ENCODE data around the gene XYLT1.
"Not testable (repeated sequence)": the region's sequence is repeated elsewhere in the genome, so short reads cannot be mapped to it uniquely, and the experiment has no call there.

Gene XYLT1, protein sequence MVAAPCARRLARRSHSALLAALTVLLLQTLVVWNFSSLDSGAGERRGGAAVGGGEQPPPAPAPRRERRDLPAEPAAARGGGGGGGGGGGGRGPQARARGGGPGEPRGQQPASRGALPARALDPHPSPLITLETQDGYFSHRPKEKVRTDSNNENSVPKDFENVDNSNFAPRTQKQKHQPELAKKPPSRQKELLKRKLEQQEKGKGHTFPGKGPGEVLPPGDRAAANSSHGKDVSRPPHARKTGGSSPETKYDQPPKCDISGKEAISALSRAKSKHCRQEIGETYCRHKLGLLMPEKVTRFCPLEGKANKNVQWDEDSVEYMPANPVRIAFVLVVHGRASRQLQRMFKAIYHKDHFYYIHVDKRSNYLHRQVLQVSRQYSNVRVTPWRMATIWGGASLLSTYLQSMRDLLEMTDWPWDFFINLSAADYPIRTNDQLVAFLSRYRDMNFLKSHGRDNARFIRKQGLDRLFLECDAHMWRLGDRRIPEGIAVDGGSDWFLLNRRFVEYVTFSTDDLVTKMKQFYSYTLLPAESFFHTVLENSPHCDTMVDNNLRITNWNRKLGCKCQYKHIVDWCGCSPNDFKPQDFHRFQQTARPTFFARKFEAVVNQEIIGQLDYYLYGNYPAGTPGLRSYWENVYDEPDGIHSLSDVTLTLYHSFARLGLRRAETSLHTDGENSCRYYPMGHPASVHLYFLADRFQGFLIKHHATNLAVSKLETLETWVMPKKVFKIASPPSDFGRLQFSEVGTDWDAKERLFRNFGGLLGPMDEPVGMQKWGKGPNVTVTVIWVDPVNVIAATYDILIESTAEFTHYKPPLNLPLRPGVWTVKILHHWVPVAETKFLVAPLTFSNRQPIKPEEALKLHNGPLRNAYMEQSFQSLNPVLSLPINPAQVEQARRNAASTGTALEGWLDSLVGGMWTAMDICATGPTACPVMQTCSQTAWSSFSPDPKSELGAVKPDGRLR

DNA sequence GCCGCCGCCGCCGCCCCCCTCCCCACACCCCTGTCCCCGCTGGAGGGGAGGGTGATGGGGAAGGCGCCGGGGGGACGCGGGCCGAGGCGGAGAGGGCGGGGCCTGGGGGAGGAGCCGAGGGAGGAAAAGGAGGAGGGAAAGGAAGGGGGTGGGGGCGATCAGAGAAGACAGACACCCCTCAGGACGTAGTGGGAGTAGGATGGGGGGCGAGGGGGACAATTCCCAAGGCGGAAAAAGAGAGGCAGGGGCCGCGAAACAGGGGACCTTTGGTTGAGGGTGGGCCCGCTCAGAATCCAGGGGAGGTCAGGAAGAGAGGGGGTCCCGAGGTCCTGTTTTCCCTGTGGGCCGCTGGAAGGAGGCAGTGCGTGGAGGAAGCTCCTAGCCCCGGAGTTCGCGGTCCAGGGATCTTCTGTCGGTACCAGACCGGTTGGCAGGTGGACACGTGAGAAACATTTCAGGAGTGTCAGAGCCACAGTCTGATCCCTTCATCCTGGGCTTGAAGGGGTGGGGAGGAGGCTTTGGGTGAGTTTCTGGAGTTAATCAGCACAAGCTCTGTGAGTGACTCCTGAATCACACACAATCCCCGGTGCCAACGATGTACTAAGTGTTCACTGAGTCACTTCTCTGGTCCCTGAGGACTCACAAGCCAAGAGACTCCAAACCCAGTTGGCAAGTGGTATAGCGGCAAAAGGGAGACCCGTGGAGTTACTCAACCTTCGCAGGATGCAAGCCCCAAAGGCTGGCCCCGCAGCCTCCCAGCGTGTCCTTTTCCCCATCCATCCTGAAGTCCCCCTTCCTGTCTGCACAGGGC lies at the start of gene XYLT1:
XYLT1 (minus strand) TSS at position 53 of the 811 bp plus-strand sequence. CDS start 164 bp downstream, outside the sequence.
- DNase-seq (ENCODE audit: extremely low read depth in 1 of 2, low read depth in 1 of 2) = no peak

DNA sequence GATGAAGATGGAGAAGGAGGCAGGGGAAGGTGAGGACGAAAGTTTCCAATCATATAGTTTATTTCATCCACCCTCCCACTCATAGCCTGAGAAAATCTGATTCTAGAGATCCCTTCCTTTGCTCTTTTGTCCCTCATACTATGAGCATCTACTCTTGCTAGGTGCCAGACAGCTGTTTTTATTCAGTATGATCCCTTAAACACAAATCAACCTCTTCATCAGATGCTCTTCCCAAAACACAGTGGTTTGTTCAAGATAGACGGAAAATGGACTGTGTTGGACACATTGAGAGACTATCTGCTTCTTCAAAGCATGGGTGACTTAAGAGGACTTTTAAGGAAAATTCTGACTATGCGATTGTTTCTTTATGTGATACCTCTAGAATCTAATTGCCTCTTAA lies 49.4 kb upstream of the XYLT1 start:
- no peak for DNase-seq (ENCODE audit: extremely low read depth in 1 of 2, low read depth in 1 of 2)

DNA sequence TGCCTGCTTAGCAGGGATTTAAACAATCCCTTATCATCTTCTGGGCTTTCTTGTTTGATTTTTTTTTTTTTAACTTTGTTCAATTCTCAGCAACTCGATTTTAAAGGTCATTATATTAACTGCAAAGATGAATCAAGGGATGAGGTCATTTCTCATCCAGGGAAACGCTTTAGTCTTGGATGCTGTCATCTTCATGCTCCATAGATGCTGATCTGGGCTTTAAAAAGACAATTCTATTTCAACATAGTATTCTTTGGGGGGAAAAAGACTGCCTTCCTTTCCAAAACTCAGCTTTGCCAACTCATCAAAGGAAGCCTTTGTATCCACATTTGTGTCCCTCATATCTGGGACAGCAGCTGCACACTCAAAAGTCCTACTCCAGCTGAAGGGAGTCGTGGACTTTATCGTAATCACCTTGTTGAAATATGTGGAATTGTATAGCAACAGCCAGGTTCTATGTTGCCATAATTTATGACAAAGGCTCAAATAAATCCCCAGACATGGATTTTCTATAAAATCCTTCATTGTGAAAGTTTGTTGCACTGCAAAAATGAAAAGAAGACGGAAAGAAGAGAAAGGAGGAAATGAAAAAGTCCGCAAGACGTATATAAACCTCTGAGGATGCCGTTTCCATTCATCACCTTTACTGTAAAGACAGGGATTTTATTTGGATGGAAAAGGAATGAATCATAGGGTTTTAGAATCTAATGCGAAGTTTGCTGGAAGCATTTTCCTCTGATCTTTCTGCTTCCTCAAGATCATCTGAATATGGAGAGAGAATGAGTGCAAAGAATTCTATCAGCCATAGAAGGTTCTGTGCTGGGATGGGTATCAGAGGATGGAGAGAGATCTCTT lies 48.6 kb upstream of the XYLT1 start:
- DNase-seq (ENCODE audit: extremely low read depth in 1 of 2, low read depth in 1 of 2) = no peak

DNA sequence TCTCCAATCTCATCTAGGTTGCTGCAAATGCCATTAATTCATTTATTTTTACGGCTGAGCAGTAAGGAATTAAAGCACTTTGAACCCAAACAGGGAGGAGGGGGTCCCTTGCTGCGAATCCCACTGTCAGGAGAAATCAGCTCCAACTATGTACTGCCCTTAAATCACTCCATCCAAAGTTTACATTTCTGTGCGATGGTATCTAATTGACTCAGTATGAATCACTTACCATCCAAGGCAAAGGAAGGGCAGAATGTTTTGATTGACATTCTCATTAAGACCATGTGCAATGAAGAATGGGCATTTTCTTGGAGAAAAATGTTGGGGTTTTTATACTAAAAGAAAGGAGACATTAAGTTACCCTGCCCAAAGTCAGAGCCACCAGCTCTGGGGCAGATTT lies 47.7 kb upstream of the XYLT1 start:
- DNase-seq (ENCODE audit: extremely low read depth in 1 of 2, low read depth in 1 of 2) = no peak

DNA sequence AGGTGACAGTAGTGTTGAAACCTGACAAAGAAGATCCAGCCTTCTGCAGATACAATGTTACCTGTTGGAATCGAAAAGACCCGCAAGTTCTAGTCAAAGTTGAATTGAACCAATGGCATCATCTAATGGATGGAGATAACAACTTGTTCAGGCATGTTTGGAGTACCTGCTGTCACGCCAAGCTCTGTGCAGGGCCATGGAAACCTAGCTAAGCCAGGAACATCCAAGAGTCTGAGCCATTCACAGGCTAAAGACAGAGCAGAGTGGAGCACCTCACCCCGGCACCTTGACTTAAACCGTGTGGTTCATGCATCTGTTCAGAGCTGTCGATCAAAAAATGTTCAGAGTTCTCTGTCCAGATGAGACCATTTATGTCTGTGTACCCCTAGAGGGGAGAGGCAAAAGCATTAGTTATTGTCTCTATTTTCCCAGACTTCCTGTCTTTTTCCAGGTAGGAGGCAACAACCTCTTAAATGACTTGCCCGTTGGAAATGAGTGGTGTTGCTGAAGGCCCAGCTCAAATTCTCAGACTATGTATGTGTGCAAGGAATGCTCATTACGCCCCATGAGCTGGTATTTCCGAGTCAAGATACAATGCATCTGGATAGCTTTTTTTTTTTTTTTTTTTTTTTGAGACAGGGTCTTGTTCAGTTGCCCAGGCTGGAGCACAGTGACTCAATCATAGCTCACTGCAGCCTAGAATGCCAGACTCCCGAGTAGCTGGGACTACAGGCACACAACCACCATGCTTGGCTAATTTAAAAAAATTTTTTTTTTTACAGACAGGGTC lies 44.9 kb upstream of the XYLT1 start:
- no peak for DNase-seq (ENCODE audit: extremely low read depth in 1 of 2, low read depth in 1 of 2)

DNA sequence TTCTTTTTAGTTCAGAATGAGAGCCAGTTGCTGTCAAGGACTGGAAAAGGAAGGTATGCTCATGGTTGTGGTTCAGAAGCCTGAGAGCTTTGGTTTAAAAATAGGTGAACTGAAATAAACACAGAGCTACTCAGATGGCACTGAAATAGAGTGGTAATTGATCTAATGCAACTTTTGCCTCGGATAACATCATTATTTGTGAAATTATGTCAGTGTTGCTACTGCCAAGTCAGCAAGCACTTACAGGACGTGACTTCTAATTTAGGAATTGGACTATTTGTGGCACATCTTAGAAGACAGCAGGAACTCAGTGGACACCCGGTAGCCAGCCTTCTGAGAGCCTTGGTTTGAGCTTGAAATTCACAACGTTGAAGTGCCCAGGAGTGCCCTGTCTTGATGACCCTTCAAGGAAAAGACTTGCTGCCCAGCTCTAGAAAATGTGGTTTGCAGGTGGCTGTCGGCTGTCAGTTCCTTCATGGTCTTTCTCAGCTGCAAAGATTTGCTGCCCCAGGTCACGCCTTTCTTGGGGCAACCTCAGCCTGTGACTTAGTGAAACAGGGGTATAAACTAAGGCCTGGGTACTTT lies 42.0 kb upstream of the XYLT1 start:
- no peak for DNase-seq (ENCODE audit: extremely low read depth in 1 of 2, low read depth in 1 of 2)

DNA sequence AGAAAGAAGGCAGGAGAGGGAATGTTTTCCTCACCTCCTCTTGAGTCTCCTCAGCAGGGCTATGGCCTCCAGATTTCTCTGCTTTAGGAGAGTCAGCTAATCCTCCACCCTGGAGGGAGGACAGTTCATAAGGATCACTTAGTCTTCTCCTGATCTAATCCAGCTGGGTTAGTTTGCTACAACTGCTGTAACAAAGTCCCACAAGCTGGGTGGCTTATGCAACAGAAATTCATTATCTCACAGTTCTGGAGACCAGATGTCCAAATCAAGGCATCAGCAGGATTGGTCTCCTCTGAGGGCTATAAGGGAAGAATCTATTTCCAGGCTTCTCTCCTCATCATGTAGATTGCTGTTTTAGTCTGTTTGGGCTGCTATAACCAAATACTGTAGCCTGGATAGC lies 40.6 kb upstream of the XYLT1 start:
- no peak for DNase-seq (ENCODE audit: extremely low read depth in 1 of 2, low read depth in 1 of 2)

DNA sequence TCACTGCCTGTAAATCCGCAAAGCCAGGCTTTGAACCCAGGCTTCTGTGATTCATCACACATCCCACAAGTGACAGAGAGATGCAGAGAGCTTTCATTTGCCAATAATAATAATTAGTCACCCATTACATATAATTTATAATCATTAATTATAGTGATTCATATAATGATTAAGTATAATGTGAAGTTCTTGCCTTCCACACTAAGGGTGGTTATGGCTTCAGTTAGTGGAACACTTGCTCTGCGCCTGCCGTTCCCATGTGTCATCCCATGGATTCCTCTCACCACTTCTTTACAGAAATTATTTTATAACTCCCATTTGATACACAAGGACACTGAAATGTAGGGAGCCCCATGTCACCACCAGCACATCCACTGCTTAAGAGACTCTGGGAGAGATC lies 39.8 kb upstream of the XYLT1 start:
- DNase-seq (ENCODE audit: extremely low read depth in 1 of 2, low read depth in 1 of 2) = no peak

DNA sequence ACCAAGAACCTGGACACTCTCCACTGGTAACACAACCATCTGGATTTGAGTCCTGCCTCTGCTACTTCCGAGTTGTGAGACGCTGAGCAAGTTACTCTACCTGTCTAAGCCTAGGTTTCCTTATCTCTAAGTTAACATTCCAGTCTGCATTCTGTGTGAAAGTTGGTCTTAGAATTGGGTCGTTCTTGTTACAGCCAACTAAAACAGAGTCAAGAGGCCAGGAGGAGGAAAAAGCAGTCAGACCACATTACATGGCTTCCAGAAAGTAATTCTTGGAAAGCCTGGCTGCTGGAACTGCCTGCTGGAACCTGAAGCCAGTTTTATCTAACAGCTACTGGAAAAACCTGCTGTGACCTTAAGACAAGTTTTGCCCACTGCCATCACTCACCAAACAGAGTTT lies 38.4 kb upstream of the XYLT1 start:
- DNase-seq (ENCODE audit: extremely low read depth in 1 of 2, low read depth in 1 of 2) = no peak

DNA sequence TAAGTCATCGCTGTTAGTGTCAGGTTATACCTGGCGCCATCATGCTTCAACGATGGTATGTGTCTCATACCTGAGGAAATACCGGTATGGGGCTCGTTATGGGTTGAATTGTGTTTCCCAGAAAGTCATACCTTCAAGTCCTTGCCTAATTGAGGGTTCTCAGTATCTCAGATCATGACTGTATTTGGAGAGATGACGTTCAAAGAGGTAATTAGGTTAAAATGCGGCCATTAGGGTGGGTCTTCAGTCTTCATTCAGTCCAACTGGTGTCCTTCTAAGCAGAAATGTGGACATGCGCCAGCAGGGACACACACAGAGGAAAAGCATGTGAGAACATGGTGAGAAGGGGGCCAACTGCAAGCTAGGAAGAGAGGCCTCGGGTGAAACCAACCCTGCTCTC lies 37.5 kb upstream of the XYLT1 start:
- no peak for DNase-seq (ENCODE audit: extremely low read depth in 1 of 2, low read depth in 1 of 2)

DNA sequence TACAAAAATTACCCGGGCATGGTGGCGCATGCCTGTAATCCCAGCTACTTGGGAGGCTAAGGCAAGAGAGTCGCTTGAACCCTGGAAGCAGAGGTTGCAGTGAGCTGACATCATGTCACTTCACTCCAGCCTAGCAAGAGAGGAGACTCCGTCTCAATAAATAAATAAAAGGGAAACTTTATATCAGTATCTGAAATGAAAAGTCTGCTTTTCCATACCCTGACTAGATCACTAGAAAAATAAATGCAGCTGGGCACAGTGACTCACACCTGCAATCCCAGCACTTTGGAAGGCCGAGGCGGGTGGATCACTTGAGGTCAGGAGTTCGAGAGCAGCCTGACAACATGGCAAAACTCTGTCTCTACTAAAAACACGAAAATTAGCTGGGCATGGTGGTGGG lies 36.8 kb upstream of the XYLT1 start:
- DNase-seq (ENCODE audit: extremely low read depth in 1 of 2, low read depth in 1 of 2) = not testable (repeated sequence)

DNA sequence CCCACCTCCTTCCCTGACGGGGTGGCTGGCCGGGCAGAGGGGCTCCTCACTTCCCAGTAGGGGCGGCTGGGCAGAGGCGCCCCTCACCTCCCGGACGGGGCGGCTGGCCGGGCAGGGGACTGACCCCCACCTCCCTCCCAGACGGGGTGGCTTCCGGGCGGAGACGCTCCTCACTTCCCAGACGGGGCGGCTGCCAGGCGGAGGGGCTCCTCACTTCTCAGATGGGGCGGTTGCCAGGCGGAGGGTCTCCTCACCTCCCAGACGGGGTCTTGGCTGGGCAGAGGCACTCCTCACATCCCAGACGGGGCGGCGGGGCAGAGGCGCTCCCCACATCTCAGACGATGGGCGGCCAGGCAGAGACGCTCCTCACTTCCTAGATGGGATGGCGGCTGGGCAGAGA lies 35.1 kb upstream of the XYLT1 start:
- DNase-seq (ENCODE audit: extremely low read depth in 1 of 2, low read depth in 1 of 2) = not testable (repeated sequence)

DNA sequence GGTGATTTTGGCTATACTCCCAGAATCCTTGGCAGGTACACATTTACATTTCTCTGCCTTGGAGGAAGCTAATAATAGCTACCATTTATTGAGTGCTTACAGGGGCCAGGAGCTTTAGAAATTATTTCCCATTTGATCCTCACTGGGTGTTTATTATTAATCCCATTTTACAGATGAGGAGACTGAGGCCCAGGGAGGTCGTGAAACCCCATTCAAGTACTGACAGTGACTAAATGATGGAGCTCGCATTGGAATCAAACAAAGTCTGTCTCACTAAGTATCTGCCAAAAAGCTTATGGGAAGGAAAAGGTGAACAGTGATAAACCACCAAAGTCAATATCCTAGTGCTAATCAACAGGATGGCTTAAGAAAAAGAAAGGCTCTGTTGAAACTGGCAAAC lies 33.3 kb upstream of the XYLT1 start:
- no peak for DNase-seq (ENCODE audit: extremely low read depth in 1 of 2, low read depth in 1 of 2)

DNA sequence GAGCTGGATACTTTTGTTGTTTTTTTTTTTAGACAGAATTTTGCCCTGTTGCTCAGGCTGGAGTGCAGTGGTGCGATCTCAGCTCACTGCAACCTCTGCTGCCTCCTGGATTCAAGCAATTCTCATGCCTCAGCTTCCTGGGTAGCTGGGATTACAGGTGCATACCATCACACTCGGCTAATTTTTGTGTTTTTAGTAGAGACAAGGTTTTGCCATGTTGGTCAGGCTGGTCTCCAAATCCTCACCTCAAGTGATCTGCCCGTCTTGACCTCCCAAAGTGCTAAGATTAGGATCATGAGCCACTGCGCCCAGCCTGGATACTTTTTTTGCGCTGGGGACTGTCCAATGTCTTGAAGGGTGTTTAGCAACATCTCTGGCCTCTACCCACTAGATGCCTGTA lies 32.6 kb upstream of the XYLT1 start:
- no peak for DNase-seq (ENCODE audit: extremely low read depth in 1 of 2, low read depth in 1 of 2)

DNA sequence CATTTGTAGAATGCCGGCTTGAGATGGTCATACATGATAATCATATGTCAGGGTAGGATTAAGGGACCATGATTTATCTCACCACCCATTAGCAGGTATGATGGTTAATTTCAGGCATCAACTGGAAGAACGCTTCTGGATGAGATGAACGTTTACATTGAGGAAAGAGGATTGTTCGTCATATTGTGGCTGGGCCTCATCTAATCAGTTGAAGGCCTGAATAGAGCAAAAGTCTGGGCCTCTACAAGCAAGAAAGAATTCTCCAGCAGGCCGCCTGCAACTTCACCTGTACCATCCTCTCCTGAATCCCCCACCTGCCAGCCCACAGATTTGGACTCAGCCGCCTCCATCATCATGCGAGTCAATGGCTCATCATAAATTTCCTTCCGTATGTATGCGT lies 30.6 kb upstream of the XYLT1 start:
- no peak for DNase-seq (ENCODE audit: extremely low read depth in 1 of 2, low read depth in 1 of 2)

DNA sequence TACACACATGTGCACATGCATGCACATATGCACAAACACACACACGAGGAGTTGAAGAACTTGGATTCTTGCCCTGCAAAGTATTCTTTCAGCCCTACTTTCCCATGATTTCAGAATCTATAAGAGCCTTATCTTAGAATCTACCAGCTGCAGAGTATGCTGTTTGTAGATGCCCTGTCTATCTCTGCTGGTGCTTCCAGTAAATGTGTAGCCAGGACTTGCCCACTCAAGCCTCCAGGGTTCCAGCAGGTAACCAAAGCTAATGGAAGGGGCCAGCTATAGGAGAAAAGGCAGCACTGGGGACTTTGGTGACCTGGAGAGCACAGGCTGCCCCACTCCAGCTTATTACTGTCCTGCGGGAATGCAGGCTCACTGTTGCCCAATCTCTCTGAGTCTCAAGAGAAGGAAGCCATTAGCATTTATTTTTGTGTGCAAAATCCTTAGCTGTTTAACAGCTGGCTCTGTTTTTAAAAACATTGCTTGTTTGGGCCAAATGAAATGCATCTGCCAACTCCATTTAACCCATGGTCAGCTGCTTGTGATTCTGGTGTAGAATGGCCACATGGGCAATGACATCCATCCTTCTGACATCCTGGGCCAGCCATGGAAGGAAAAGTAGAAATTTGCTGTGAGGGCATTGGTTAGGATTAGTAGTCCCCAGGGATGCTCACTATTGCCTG lies 28.6 kb upstream of the XYLT1 start:
- no peak for DNase-seq (ENCODE audit: extremely low read depth in 1 of 2, low read depth in 1 of 2)

DNA sequence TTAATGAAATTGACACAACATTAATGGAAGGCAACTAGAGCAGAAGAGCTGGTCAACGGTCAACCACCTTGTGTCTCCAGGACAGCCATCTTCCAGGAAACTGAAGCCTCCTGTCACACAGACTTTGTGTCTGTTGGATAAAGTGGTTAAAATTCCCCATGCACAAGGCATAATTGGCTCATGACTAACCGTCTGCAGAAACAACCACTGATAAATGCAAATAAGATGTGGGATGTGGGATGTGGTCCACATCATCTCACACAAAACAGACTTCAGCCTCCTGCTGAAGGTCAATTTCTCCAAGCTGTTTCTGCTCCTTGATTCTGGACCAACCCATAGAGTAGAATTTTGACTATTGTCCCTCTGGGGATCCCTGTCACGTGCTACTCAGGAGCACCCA lies 26.9 kb upstream of the XYLT1 start:
- DNase-seq (ENCODE audit: extremely low read depth in 1 of 2, low read depth in 1 of 2) = no peak

DNA sequence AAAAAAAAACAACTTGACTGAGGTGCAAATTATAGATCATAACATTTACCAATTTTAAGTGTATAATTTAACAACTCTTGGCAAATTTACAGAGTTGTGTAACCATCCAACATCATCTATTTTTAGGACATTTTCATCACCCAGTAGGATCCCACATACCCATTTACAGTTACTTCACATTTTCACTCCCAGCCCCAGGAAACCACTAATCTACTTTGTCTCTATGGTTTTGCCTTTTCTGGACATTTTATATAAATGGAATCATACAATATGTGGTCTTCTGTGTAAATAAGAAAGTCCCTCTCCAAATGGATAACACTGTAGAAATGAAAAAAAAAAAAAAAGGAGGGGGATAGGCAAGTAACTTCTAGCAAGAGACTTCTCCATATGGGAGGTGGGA lies 26.1 kb upstream of the XYLT1 start:
- DNase-seq (ENCODE audit: extremely low read depth in 1 of 2, low read depth in 1 of 2) = no peak

Measured in stimulated activated CD8-positive, alpha-beta memory T cell treated with anti-CD3 and anti-CD28 coated beads, Interleukin-7, amount 100 ng/mL, for 48 hours (primary cell).